Neural cell (in vitro differentiated cells): ENCODE measurements around the gene VLDLR. TPM values are rescaled to one million over a fixed set of nuclear protein-coding genes. Genes with fewer than 3 reads are reported as not detected.

Source experiments
- H2AFZ ChIP-seq: fragments of 200-600, 300-800 bp; sonication (generic), shearing (Covaris generic); 2 replicates; pipeline ENCODE4 v1.6.0; 2014; ENCODE audit warnings: low read depth, mild to moderate bottlenecking, antibody characterized with exemption, low read length, moderate library complexity
- H3F3A ChIP-seq: fragments of 200-600 bp; shearing (Covaris generic); 2 replicates; pipeline ENCODE4 v1.6.1; 2016; ENCODE audit warnings: mild to moderate bottlenecking, moderate library complexity, mixed read lengths, antibody characterized with exemption, low read length; ENCODE audit not compliant: insufficient read depth, poor library complexity, severe bottlenecking
- H3K27ac ChIP-seq: fragments of 200-600, 300-800 bp; sonication (generic), shearing (Covaris generic); 2 replicates; pipeline ENCODE4 v1.5.1; 2014; ENCODE audit warnings: mild to moderate bottlenecking, low read length, moderate library complexity
- H3K27me3 ChIP-seq: fragments of 300-800, 200-600 bp; sonication (generic), shearing (Covaris generic); 2 replicates; pipeline ENCODE4 v1.6.0; 2014; ENCODE audit warnings: mild to moderate bottlenecking, low read depth, low read length, moderate library complexity; ENCODE audit not compliant: insufficient read depth
- H3K36me3 ChIP-seq: fragments of 300-800, 200-600 bp; sonication (generic), shearing (Covaris generic); 2 replicates; pipeline ENCODE4 v1.5.1; 2014; ENCODE audit warnings: mild to moderate bottlenecking, antibody characterized with exemption, low read length, moderate library complexity; ENCODE audit not compliant: insufficient read depth
- H3K4me2 ChIP-seq: fragments of 300-800, 200-600 bp; sonication (generic), shearing (Covaris generic); 2 replicates; pipeline ENCODE4 v1.6.0; 2014; ENCODE audit warnings: mild to moderate bottlenecking, low read length
- H3K4me3 ChIP-seq: fragments of 300-800, 200-600 bp; sonication (generic), shearing (Covaris generic); 2 replicates; pipeline ENCODE4 v1.5.1; 2014; ENCODE audit warnings: mild to moderate bottlenecking, low read length, moderate library complexity
- H3K79me2 ChIP-seq: fragments of 200-600 bp; shearing (Covaris generic); replicated peaks from 2 replicates; pipeline ENCODE4 v1.6.0; 2014; ENCODE audit warnings: mild to moderate bottlenecking, low read length, moderate library complexity; ENCODE audit not compliant: insufficient read depth
- H3K9ac ChIP-seq: fragments of 300-800, 200-600 bp; sonication (generic), shearing (Covaris generic); 2 replicates; pipeline ENCODE4 v1.6.1; 2016; ENCODE audit warnings: mild to moderate bottlenecking, low read length, mixed read lengths
- H3K9me2 ChIP-seq: fragments of 200-600 bp; shearing (Covaris generic); 2 replicates; pipeline ENCODE4 v1.6.1; 2016; ENCODE audit warnings: mild to moderate bottlenecking, low read length, mixed read lengths; ENCODE audit not compliant: insufficient read depth
- H3K9me3 ChIP-seq: fragments of 200-600, 300-800 bp; sonication (generic), shearing (Covaris generic); 2 replicates; pipeline ENCODE4 v1.6.1; 2016; ENCODE audit warnings: mild to moderate bottlenecking, mixed run types, low read length, moderate library complexity, mixed read lengths
- H4K20me1 ChIP-seq: fragments of 200-600 bp; shearing (Covaris generic); 2 replicates; pipeline ENCODE4 v1.6.1; 2016; ENCODE audit warnings: mild to moderate bottlenecking, mixed run types; ENCODE audit not compliant: insufficient read depth
- EP300 ChIP-seq: fragments of 450-650 bp; conservative IDR thresholded peaks from 2 replicates; pipeline ENCODE4 v1.6.1; 2014; ENCODE audit warnings: antibody characterized with exemption, mild to moderate bottlenecking, moderate library complexity; ENCODE audit not compliant: poor library complexity, severe bottlenecking
- EZH2 ChIP-seq: fragments of 200-600, 300-800 bp; shearing (Covaris generic), sonication (generic); IDR thresholded peaks from 2 replicates; pipeline ENCODE4 v1.6.1; 2014; ENCODE audit warnings: antibody characterized with exemption, low read length, borderline replicate concordance, mild to moderate bottlenecking; ENCODE audit not compliant: insufficient read depth, poor library complexity, severe bottlenecking
- MXI1 ChIP-seq: fragments of 450-650 bp; conservative IDR thresholded peaks from 2 replicates; pipeline ENCODE4 v1.6.1; 2014; ENCODE audit warnings: antibody characterized with exemption, mild to moderate bottlenecking; ENCODE audit not compliant: poor library complexity, severe bottlenecking
- POLR2AphosphoS5 ChIP-seq: IDR thresholded peaks from 2 replicates; pipeline ENCODE4 v1.6.1; 2012
- RAD21 ChIP-seq: fragments of 450-650 bp; conservative IDR thresholded peaks from 2 replicates; pipeline ENCODE4 v1.6.1; 2014; ENCODE audit warnings: antibody characterized with exemption, mild to moderate bottlenecking, moderate library complexity
- SMC3 ChIP-seq: fragments of 450-650 bp; conservative IDR thresholded peaks from 2 replicates; pipeline ENCODE4 v1.6.1; 2014; ENCODE audit warnings: antibody characterized with exemption, mild to moderate bottlenecking, moderate library complexity; ENCODE audit not compliant: poor library complexity
- TAF1 ChIP-seq: IDR thresholded peaks from 2 replicates; pipeline ENCODE4 v1.6.1; 2012; ENCODE audit warnings: low read depth
- polyA plus RNA-seq: library from polyadenylated mRNA; depleted of rRNA; stranded (reverse); fragments of >200 nt; gene quantifications from 2 replicates; pipeline ENCODE4 v1.2.3, GENCODE V29; 2014
- TF ChIP-seq, protein P1 (sequence below): fragments of 450-650 bp; IDR thresholded peaks from 2 replicates; pipeline ENCODE4 v1.5.1; 2014; ENCODE audit warnings: antibody characterized with exemption, mild to moderate bottlenecking, moderate library complexity; ENCODE audit not compliant: poor library complexity, severe bottlenecking
- TF ChIP-seq, protein P2 (sequence below): IDR thresholded peaks from 2 replicates; pipeline ENCODE4 v1.6.1; 2012; ENCODE audit warnings: borderline replicate concordance

Gene VLDLR
- polyA plus RNA-seq, 1 donor from 2014 or later, result 62.7 TPM

DNA sequence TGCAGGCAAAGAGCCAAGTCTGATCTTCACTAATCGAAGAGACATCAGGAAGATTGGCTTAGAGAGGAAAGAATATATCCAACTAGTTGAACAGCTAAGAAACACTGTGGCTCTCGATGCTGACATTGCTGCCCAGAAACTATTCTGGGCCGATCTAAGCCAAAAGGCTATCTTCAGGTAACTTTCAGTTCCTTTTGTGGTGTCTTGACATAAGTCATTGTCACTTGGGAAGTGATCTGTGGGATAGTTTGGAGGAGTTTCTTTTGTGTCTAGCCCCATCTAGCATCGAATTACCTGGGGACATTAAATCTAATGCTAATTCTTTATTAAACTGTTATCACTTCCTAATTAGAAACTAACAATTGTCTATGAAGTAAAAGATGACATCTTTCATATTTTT is 24.0 kb downstream of the VLDLR start:
- Histone ChIP-seq H3K27ac (no peak overlapping the region), H3K36me3 (peaks cover 63% of the 10 kb centered on the region), H3K27me3 (no peaks in the 10 kb centered on the region), H3K9me2 (no peaks in the 10 kb centered on the region), H3K4me3 (no peak overlapping the region), H4K20me1 (no peaks in the 10 kb centered on the region), H3K79me2 (no peaks in the 10 kb centered on the region), H3F3A (no peaks in the 10 kb centered on the region), H3K9ac (no peak overlapping the region), H3K4me2 (no peak overlapping the region), H2AFZ (no peak overlapping the region), H3K9me3 (no peaks in the 10 kb centered on the region)
- TF ChIP-seq RAD21 (no peak), EP300 (no peak), MXI1 (no peak), SMC3 (no peak), TAF1 (no peak), EZH2 (no peak), POLR2AphosphoS5 (no peak)
- TF ChIP-seq, protein P1, sequence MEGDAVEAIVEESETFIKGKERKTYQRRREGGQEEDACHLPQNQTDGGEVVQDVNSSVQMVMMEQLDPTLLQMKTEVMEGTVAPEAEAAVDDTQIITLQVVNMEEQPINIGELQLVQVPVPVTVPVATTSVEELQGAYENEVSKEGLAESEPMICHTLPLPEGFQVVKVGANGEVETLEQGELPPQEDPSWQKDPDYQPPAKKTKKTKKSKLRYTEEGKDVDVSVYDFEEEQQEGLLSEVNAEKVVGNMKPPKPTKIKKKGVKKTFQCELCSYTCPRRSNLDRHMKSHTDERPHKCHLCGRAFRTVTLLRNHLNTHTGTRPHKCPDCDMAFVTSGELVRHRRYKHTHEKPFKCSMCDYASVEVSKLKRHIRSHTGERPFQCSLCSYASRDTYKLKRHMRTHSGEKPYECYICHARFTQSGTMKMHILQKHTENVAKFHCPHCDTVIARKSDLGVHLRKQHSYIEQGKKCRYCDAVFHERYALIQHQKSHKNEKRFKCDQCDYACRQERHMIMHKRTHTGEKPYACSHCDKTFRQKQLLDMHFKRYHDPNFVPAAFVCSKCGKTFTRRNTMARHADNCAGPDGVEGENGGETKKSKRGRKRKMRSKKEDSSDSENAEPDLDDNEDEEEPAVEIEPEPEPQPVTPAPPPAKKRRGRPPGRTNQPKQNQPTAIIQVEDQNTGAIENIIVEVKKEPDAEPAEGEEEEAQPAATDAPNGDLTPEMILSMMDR, result no peak
- TF ChIP-seq, protein P2, sequence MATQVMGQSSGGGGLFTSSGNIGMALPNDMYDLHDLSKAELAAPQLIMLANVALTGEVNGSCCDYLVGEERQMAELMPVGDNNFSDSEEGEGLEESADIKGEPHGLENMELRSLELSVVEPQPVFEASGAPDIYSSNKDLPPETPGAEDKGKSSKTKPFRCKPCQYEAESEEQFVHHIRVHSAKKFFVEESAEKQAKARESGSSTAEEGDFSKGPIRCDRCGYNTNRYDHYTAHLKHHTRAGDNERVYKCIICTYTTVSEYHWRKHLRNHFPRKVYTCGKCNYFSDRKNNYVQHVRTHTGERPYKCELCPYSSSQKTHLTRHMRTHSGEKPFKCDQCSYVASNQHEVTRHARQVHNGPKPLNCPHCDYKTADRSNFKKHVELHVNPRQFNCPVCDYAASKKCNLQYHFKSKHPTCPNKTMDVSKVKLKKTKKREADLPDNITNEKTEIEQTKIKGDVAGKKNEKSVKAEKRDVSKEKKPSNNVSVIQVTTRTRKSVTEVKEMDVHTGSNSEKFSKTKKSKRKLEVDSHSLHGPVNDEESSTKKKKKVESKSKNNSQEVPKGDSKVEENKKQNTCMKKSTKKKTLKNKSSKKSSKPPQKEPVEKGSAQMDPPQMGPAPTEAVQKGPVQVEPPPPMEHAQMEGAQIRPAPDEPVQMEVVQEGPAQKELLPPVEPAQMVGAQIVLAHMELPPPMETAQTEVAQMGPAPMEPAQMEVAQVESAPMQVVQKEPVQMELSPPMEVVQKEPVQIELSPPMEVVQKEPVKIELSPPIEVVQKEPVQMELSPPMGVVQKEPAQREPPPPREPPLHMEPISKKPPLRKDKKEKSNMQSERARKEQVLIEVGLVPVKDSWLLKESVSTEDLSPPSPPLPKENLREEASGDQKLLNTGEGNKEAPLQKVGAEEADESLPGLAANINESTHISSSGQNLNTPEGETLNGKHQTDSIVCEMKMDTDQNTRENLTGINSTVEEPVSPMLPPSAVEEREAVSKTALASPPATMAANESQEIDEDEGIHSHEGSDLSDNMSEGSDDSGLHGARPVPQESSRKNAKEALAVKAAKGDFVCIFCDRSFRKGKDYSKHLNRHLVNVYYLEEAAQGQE, result no peak

DNA sequence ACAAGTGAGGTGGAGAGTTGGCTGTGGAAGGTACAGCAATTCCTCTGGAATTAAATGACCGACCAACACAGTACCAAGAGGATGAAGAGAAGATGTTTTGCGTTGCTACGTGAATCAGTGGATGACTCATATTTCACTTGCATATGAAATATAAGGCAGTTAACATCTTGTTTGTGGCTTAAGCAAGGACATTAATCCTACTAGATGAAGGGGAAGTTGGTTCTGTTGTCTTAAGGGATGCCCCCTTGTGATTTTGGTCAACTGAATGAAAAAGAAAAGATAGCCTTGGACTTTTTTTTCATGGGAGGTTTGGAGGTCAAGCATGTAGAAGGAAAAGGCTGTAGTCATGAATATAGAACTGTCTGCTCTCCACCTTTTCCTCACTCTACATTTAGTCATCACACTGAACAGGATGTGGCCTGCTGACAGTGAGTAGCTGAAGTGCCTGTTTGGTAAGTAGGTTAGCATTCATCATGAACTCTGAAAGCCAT is 33.9 kb downstream of the VLDLR start:
- Histone ChIP-seq H3K36me3 (peaks cover 15% of the 10 kb centered on the region), H3K9me2 (no peaks in the 10 kb centered on the region), H3K9ac (no peak overlapping the region), H3K4me2 (no peak overlapping the region), H3K27me3 (no peaks in the 10 kb centered on the region), H3F3A (no peaks in the 10 kb centered on the region), H2AFZ (no peak overlapping the region), H3K27ac (no peak overlapping the region), H3K9me3 (no peaks in the 10 kb centered on the region), H4K20me1 (no peaks in the 10 kb centered on the region), H3K4me3 (no peak overlapping the region), H3K79me2 (no peaks in the 10 kb centered on the region)
- TF ChIP-seq TAF1, result no peak
- TF ChIP-seq POLR2AphosphoS5, result no peak
- no peak for TF ChIP-seq RAD21
- no peak for TF ChIP-seq SMC3
- TF ChIP-seq, protein P2, result no peak
- TF ChIP-seq EZH2, result no peak
- TF ChIP-seq MXI1, result no peak
